Measurements from ENCODE around the gene CNTROB. TPM values are rescaled to one million over a fixed set of nuclear protein-coding genes. Genes with fewer than 3 reads are reported as not detected.

The CNTROB gene
- total RNA-seq, 1 experiment from 2014 or later: 39.7 TPM

GRCh38 chr17:7977805-7978204 is 45.8 kb downstream of the CNTROB start:
- DNase-seq (ENCODE audit: low spot score) (no peak), ATAC-seq (no peak)
- Mint-ChIP-seq H3K9me3 (peaks cover 18% of the 10 kb centered on the region), H3K27me3 (ENCODE audit: low read depth) (peaks cover 31% of the 10 kb centered on the region), H3K36me3 (peaks cover 13% of the 10 kb centered on the region), H3K4me3 (no peak overlapping the region), H3K4me1 (no peaks in the 10 kb centered on the region), H3K27ac (no peak overlapping the region)
- ChIA-PET POLR2A (no interaction called here), CTCF (interaction anchor here (4.3 kb wide), 1 partner anchor 12 kb away, joined by 36 read pairs; no protein-coding TSS in a partner anchor)
- TF ChIP-seq ZNF219 (CRISPR knock-in tag; IDR thresholded peaks at IDR 0.05; ENCODE audit: borderline replicate concordance): no peak
- TF ChIP-seq CBFB (CRISPR knock-in tag; IDR thresholded peaks at IDR 0.05; ENCODE audit: low read depth): no peak
- no peak for TF ChIP-seq ZNF423 (CRISPR knock-in tag; IDR thresholded peaks at IDR 0.05)
- TF ChIP-seq ZNF317 (CRISPR knock-in tag; IDR thresholded peaks at IDR 0.05; ENCODE audit: borderline replicate concordance, low read depth): no peak
- no peak for TF ChIP-seq ZNF425 (CRISPR knock-in tag; conservative IDR thresholded peaks at IDR 0.05)
- TF ChIP-seq HMGXB4 (CRISPR knock-in tag; IDR thresholded peaks at IDR 0.05): no peak
- TF ChIP-seq HMGA2 (CRISPR knock-in tag; IDR thresholded peaks at IDR 0.05): no peak
- no peak for TF ChIP-seq TEAD4 (CRISPR knock-in tag; IDR thresholded peaks at IDR 0.05)
- no peak for TF ChIP-seq STAT6 (CRISPR knock-in tag; conservative IDR thresholded peaks at IDR 0.05; ENCODE audit: low read depth)
- TF ChIP-seq ETV6 (CRISPR knock-in tag; IDR thresholded peaks at IDR 0.05): no peak
- TF ChIP-seq AR (CRISPR knock-in tag; IDR thresholded peaks at IDR 0.05): no peak
- no peak for TF ChIP-seq FOXJ3 (CRISPR knock-in tag; IDR thresholded peaks at IDR 0.05; ENCODE audit: borderline replicate concordance)
- TF ChIP-seq ZMAT4 (CRISPR knock-in tag; IDR thresholded peaks at IDR 0.05): no peak
- TF ChIP-seq ATF3 (CRISPR knock-in tag; conservative IDR thresholded peaks at IDR 0.05): no peak

GRCh38 chr17:7982173-7982572 is 50.2 kb downstream of the CNTROB start:
- Mint-ChIP-seq H3K4me1 (peaks cover 5% of the 10 kb centered on the region), H3K36me3 (no peaks in the 10 kb centered on the region), H3K9me3 (no peaks in the 10 kb centered on the region), H3K27ac (no peak overlapping the region), H3K4me3 (no peak overlapping the region), H3K27me3 (ENCODE audit: low read depth) (peaks cover 11% of the 10 kb centered on the region)
- ChIA-PET CTCF (interaction anchor here (0.6 to 4.3 kb wide), 8 partner anchors 7 to 245 kb away, joined by 3 to 36 read pairs (median 4); no protein-coding TSS in a partner anchor), POLR2A (no interaction called here)
- DNase-seq (ENCODE audit: low spot score): no peak
- no peak for ATAC-seq
- TF ChIP-seq MAX (CRISPR knock-in tag; IDR thresholded peaks at IDR 0.05) (no peak), ELF4 (CRISPR knock-in tag; IDR thresholded peaks at IDR 0.05; ENCODE audit: low read depth) (no peak)
